IMR-90 (cell line): Measurements from ENCODE around the gene PHLPP2. TPM values are rescaled to one million over a fixed set of nuclear protein-coding genes. Genes with fewer than 3 reads are reported as not detected.

Source experiments
- ATAC-seq: fragments of 200-7000 bp; cut with Tn5 transposase; 2 replicates; pipeline ENCODE4 v1.9.1; 2020; ENCODE audit warnings: low read depth, mild to moderate bottlenecking, moderate library complexity
- BruUV-seq: library from RNA; stranded (reverse); fragments of 400-500 nt; replicated peaks from 2 replicates; lab custom pipeline; 2021; lab: Mats Ljungman, UMichigan
- CTCF ChIA-PET: fragments of 300-600 bp; formaldehyde crosslinking; extraction: SDS; loops from one replicate; lab custom pipeline; 2021; ENCODE audit warnings: antibody characterized with exemption; lab: Yijun Ruan, JAX
- POLR2A ChIA-PET: fragments of 300-600 bp; sonication (Branson Sonifier 250); formaldehyde crosslinking; loops from one replicate; lab custom pipeline; 2022; ENCODE audit warnings: antibody characterized with exemption; ENCODE audit not compliant: unreplicated experiment; lab: Charles Lee
- DNase-seq: peaks from one replicate; pipeline ENCODE4 v3.0.0; 2013
- H2AFZ ChIP-seq: replicated peaks from 2 replicates; pipeline ENCODE3; 2013; ENCODE audit warnings: low read length, mild to moderate bottlenecking; ENCODE audit not compliant: poor library complexity
- H2AK5ac ChIP-seq: 2 replicates; pipeline ENCODE4 v1.6.1; 2013; ENCODE audit warnings: low read depth, low read length, inconsistent platforms
- H2AK9ac ChIP-seq: replicated peaks from 2 replicates; pipeline ENCODE3; 2013; ENCODE audit warnings: mild to moderate bottlenecking, low read depth, low read length, moderate library complexity; ENCODE audit not compliant: poor library complexity
- H2BK120ac ChIP-seq: 2 replicates; pipeline ENCODE4 v1.6.1; 2013; ENCODE audit warnings: low read depth, low read length, inconsistent platforms
- H2BK15ac ChIP-seq: 3 replicates; pipeline ENCODE4 v1.6.1; 2013; ENCODE audit warnings: low read depth, low read length, inconsistent platforms
- H2BK20ac ChIP-seq: 2 replicates; pipeline ENCODE4 v1.6.1; 2013; ENCODE audit warnings: low read depth, mild to moderate bottlenecking, inconsistent platforms, low read length, moderate library complexity
- H2BK5ac ChIP-seq: 2 replicates; pipeline ENCODE4 v1.6.1; 2013; ENCODE audit warnings: mild to moderate bottlenecking, low read depth, low read length, inconsistent platforms; ENCODE audit not compliant: poor library complexity, severe bottlenecking
- H3K14ac ChIP-seq: replicated peaks from 2 replicates; pipeline ENCODE4 v1.6.1; 2013; ENCODE audit warnings: low read depth, low read length, inconsistent platforms
- H3K18ac ChIP-seq: 2 replicates; pipeline ENCODE4 v1.6.1; 2013; ENCODE audit warnings: low read depth, low read length, control low read depth
- H3K23ac ChIP-seq: 2 replicates; pipeline ENCODE4 v1.6.1; 2013; ENCODE audit warnings: low read depth, low read length, inconsistent platforms
- H3K27ac ChIP-seq: 2 replicates; pipeline ENCODE4 v1.5.1; 2013; ENCODE audit warnings: mild to moderate bottlenecking, control low read depth, low read length; ENCODE audit not compliant: insufficient read depth
- H3K27me3 ChIP-seq: 2 replicates; pipeline ENCODE4 v1.6.1; 2013; ENCODE audit warnings: low read length; ENCODE audit not compliant: control insufficient read depth, insufficient read depth
- H3K36me3 ChIP-seq: 2 replicates; pipeline ENCODE4 v1.6.1; 2013; ENCODE audit warnings: low read length, mixed read lengths; ENCODE audit not compliant: control insufficient read depth, insufficient read depth
- H3K4ac ChIP-seq: 2 replicates; pipeline ENCODE4 v1.6.1; 2013; ENCODE audit warnings: low read depth, low read length, inconsistent platforms
- H3K4me1 ChIP-seq: 2 replicates; pipeline ENCODE4 v1.6.1; 2013; ENCODE audit warnings: low read length, mixed read lengths; ENCODE audit not compliant: control insufficient read depth, insufficient read depth
- H3K4me2 ChIP-seq: 2 replicates; pipeline ENCODE4 v1.6.1; 2013; ENCODE audit warnings: low read depth, mild to moderate bottlenecking, control low read depth, low read length, moderate library complexity
- H3K4me3 ChIP-seq: 2 replicates; pipeline ENCODE4 v1.5.1; 2013; ENCODE audit warnings: low read depth, mild to moderate bottlenecking, control low read depth, low read length, moderate library complexity; ENCODE audit not compliant: insufficient read depth
- H3K56ac ChIP-seq: 2 replicates; pipeline ENCODE4 v1.6.1; 2013; ENCODE audit warnings: low read length, inconsistent platforms; ENCODE audit not compliant: insufficient read depth; ENCODE audit errors: extremely low read depth
- H3K79me1 ChIP-seq, 2 experiments: 2 replicates each; pipeline ENCODE4 v1.6.1; 2013; ENCODE audit warnings: low read length in 2 of 2, inconsistent platforms in 1 of 2, low read depth in 1 of 2
- H3K9ac ChIP-seq: 2 replicates; pipeline ENCODE4 v1.6.1; 2013; ENCODE audit warnings: low read depth, low read length, control low read depth
- H3K9me1 ChIP-seq: 2 replicates; pipeline ENCODE4 v1.6.1; 2013; ENCODE audit warnings: low read length, inconsistent platforms; ENCODE audit not compliant: insufficient read depth
- H3K9me3 ChIP-seq: 2 replicates; pipeline ENCODE4 v1.6.1; 2013; ENCODE audit warnings: low read length; ENCODE audit not compliant: control insufficient read depth, insufficient read depth
- H4K20me1 ChIP-seq: 2 replicates; pipeline ENCODE4 v1.6.1; 2013; ENCODE audit warnings: low read length, inconsistent platforms; ENCODE audit not compliant: insufficient read depth
- H4K5ac ChIP-seq: 2 replicates; pipeline ENCODE4 v1.6.1; 2013; ENCODE audit warnings: mild to moderate bottlenecking, low read depth, low read length, control low read depth
- H4K8ac ChIP-seq, 2 experiments: 2 replicates each; pipeline ENCODE4 v1.6.1; 2013; ENCODE audit warnings: low read depth in 2 of 2, low read length in 2 of 2, control low read depth in 1 of 2, inconsistent platforms in 1 of 2
- H4K91ac ChIP-seq: 2 replicates; pipeline ENCODE4 v1.6.1; 2013; ENCODE audit warnings: low read depth, low read length, inconsistent platforms; ENCODE audit not compliant: insufficient read depth
- POLR2A ChIP-seq: IDR thresholded peaks from 2 replicates; pipeline ENCODE4 v1.6.1; 2012; ENCODE audit warnings: mild to moderate bottlenecking, low read depth, low read length
- RCOR1 ChIP-seq: IDR thresholded peaks from 2 replicates; pipeline ENCODE4 v1.6.1; 2012; ENCODE audit warnings: mild to moderate bottlenecking, low read length, improper control_type of control experiment; ENCODE audit not compliant: insufficient replicate concordance
- RFX5 ChIP-seq: IDR thresholded peaks from 2 replicates; pipeline ENCODE4 v1.8.0; 2012; ENCODE audit warnings: low read depth, mild to moderate bottlenecking, low read length, moderate library complexity
- WGBS, 2 experiments: methylation state at CpG; one replicate each; pipeline versions ENCODE4 v1.1.5 to v1.1.7; 2013; ENCODE audit warnings: missing lambda C conversion rate in 2 of 2; ENCODE audit not compliant: insufficient read length in 1 of 2; ENCODE audit errors: extremely low coverage in 2 of 2; 5-methylcytosine and 5-hydroxymethylcytosine counted together
- dilution Hi-C: fragments of 300-500 bp; cut with HindIII; formaldehyde crosslinking; loops from one replicate; pipeline ENCODE4 v1.14.3; 2018; ENCODE audit warnings: low sequenced_read_pairs; ENCODE audit not compliant: unreplicated experiment
- in situ Hi-C: fragments of 300-500 bp; cut with MboI; formaldehyde crosslinking; loops from 3 replicates; pipeline ENCODE4 v1.14.3; 2019; ENCODE audit warnings: low sequenced_read_pairs, inconsistent platforms, mixed read lengths
- intact Hi-C: fragments of 100-400 bp; cut with micrococcal nuclease; formaldehyde crosslinking; loops from 2 replicates; pipeline ENCODE4 v1.10.0; 2022
- polyA plus RNA-seq, 3 experiments: library from polyadenylated mRNA; depleted of rRNA; stranded (reverse); fragments of >200 nt; gene quantifications; 2 replicates each; pipeline ENCODE4 v1.2.3, GENCODE V29; 2012; ENCODE audit warnings: low replicate concordance in 1 of 3
- total RNA-seq: library from RNA; depleted of rRNA; stranded (reverse); fragments of >200 nt; gene quantifications from 2 replicates; pipeline ENCODE4 v1.2.3, GENCODE V29; 2012
- TF ChIP-seq, protein P1 (sequence below): fragments of 150-350 bp; IDR thresholded peaks from 2 replicates; pipeline ENCODE4 v1.6.1; 2017; ENCODE audit warnings: mild to moderate bottlenecking, antibody characterized with exemption, low read length, low read depth
- TF ChIP-seq, protein P2 (sequence below): conservative IDR thresholded peaks from 2 replicates; pipeline ENCODE4 v1.5.1; 2012; ENCODE audit warnings: mild to moderate bottlenecking, low read depth, low read length, improper control_type of control experiment

PHLPP2 gene
- total and polyA plus RNA-seq, 2 of the 4 experiments (the other 2 are of a cell fraction): 6.8 to 10.2 TPM

DNA sequence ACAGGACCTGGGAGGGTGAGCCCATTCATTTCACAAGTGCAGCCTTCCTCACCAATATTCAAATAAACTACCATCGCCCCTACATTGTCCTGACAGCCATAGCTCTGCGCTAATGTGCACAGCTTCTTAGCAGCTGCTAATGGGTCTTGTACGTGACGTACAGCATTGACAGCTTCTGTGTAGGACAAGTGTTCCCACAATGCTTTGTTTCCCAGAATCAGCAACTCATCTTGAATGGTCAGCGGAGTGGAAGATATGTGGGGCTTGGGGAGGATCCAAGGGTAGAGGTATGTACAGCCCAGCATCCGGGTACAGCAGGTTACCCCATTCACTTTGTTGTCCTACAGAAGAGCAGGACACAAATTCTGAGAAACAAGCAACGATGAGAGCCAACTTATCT is 74.8 kb downstream of the PHLPP2 start:
- Histone ChIP-seq H3K4me2 (no peak overlapping the region), H3K14ac (no peak overlapping the region), H3K4ac (no peak overlapping the region), H3K36me3 (peaks cover 39% of the 10 kb centered on the region), H4K20me1 (no peaks in the 10 kb centered on the region), H3K27me3 (no peaks in the 10 kb centered on the region), H2AFZ (no peak overlapping the region), H3K23ac (no peak overlapping the region), H2BK20ac (no peak overlapping the region), H2BK15ac (no peak overlapping the region), H3K4me1 (no peaks in the 10 kb centered on the region), H4K5ac (no peak overlapping the region), H4K91ac (no peak overlapping the region), H3K9me3 (no peaks in the 10 kb centered on the region), H2AK5ac (no peak overlapping the region), H3K9ac (no peak overlapping the region), H2BK120ac (no peak overlapping the region), H4K8ac (no peak overlapping the region), H2BK5ac (no peak overlapping the region), H3K4me3 (no peak overlapping the region), H3K56ac (no peak overlapping the region), H2AK9ac (no peak overlapping the region), H3K18ac (no peak overlapping the region), H3K79me1 (no peaks in the 10 kb centered on the region; a peak in 2 of 4 replicates), H3K9me1 (peaks cover 8% of the 10 kb centered on the region; the same call in 1 of the 2 replicates), H3K27ac (no peak overlapping the region)
- in situ Hi-C loops: no loop called here
- intact Hi-C loops: no loop called here
- TF ChIP-seq, protein P1, sequence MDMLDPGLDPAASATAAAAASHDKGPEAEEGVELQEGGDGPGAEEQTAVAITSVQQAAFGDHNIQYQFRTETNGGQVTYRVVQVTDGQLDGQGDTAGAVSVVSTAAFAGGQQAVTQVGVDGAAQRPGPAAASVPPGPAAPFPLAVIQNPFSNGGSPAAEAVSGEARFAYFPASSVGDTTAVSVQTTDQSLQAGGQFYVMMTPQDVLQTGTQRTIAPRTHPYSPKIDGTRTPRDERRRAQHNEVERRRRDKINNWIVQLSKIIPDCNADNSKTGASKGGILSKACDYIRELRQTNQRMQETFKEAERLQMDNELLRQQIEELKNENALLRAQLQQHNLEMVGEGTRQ: no peak
- TF ChIP-seq, protein P2, sequence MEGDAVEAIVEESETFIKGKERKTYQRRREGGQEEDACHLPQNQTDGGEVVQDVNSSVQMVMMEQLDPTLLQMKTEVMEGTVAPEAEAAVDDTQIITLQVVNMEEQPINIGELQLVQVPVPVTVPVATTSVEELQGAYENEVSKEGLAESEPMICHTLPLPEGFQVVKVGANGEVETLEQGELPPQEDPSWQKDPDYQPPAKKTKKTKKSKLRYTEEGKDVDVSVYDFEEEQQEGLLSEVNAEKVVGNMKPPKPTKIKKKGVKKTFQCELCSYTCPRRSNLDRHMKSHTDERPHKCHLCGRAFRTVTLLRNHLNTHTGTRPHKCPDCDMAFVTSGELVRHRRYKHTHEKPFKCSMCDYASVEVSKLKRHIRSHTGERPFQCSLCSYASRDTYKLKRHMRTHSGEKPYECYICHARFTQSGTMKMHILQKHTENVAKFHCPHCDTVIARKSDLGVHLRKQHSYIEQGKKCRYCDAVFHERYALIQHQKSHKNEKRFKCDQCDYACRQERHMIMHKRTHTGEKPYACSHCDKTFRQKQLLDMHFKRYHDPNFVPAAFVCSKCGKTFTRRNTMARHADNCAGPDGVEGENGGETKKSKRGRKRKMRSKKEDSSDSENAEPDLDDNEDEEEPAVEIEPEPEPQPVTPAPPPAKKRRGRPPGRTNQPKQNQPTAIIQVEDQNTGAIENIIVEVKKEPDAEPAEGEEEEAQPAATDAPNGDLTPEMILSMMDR: no peak
- no peak for TF ChIP-seq RFX5
- TF ChIP-seq POLR2A: no peak
- no peak for TF ChIP-seq RCOR1
- ChIA-PET POLR2A (no interaction called here), CTCF (no interaction called here)
- dilution Hi-C loops: no loop called here
- WGBS, 2 experiments: 100% methylated on average over 1 of the region's 7 CpGs; no CpG with 5 or more reads in 1 of the 2 experiments
- ATAC-seq (no peak), DNase-seq (no peak)
- BruUV-seq: no TSS peak
